Measurements from ENCODE around the gene RANBP6.

Gene RANBP6

GRCh38 chr9:5999443-6000101 lies 15.9 kb downstream of the RANBP6 start:
- Mint-ChIP-seq H3K27ac (no peak overlapping the region), H3K4me1 (peaks cover 32% of the 10 kb centered on the region), H3K4me3 (no peak overlapping the region), H3K9me3 (no peaks in the 10 kb centered on the region), H3K36me3 (ENCODE audit: low read depth) (peaks cover 5% of the 10 kb centered on the region), H3K27me3 (ENCODE audit: low read depth) (no peaks in the 10 kb centered on the region)
- TF ChIP-seq, protein P1, sequence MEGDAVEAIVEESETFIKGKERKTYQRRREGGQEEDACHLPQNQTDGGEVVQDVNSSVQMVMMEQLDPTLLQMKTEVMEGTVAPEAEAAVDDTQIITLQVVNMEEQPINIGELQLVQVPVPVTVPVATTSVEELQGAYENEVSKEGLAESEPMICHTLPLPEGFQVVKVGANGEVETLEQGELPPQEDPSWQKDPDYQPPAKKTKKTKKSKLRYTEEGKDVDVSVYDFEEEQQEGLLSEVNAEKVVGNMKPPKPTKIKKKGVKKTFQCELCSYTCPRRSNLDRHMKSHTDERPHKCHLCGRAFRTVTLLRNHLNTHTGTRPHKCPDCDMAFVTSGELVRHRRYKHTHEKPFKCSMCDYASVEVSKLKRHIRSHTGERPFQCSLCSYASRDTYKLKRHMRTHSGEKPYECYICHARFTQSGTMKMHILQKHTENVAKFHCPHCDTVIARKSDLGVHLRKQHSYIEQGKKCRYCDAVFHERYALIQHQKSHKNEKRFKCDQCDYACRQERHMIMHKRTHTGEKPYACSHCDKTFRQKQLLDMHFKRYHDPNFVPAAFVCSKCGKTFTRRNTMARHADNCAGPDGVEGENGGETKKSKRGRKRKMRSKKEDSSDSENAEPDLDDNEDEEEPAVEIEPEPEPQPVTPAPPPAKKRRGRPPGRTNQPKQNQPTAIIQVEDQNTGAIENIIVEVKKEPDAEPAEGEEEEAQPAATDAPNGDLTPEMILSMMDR (IDR thresholded peaks at IDR 0.05; ENCODE audit: unreplicated experiment in 3 of 3): no peak

GRCh38 chr9:5994493-5994892 lies 20.9 kb downstream of the RANBP6 start:
- Mint-ChIP-seq H3K27me3 (ENCODE audit: low read depth) (no peaks in the 10 kb centered on the region), H3K27ac (no peak overlapping the region), H3K36me3 (ENCODE audit: low read depth) (peaks cover 7% of the 10 kb centered on the region), H3K4me3 (no peak overlapping the region), H3K4me1 (peaks cover 12% of the 10 kb centered on the region), H3K9me3 (no peaks in the 10 kb centered on the region)
- TF ChIP-seq, protein P1 (IDR thresholded peaks at IDR 0.05; ENCODE audit: unreplicated experiment in 3 of 3): no peak

DNA sequence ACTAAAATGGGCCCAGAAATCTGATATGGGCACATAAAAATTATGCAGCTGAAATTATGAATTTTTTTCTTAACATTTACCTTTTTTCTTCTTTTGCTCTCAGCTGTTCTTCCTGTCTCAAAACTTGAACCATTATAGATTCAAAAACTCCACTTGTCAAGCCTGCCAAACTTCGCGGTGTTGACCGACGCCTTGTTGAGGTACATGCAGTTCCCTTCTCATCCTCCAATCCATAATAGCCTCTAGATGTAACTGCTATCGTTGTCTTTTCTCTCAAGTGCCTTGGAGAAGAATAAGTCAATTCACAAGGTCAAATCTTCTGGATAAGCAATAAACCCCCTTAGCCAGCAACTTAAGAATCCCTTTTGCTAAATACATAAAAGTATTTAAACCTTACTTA lies 27.2 kb downstream of the RANBP6 start:
- TF ChIP-seq, protein P1 (IDR thresholded peaks at IDR 0.05; ENCODE audit: unreplicated experiment in 3 of 3): no peak
- Mint-ChIP-seq H3K27me3 (ENCODE audit: low read depth) (no peaks in the 10 kb centered on the region), H3K4me1 (no peaks in the 10 kb centered on the region), H3K27ac (peak overlapping the region in 1 of 3 experiments; percentile 27), H3K4me3 (no peak overlapping the region), H3K9me3 (no peaks in the 10 kb centered on the region), H3K36me3 (ENCODE audit: low read depth) (peaks cover 41% of the 10 kb centered on the region)

GRCh38 chr9:5983042-5983441 lies 32.4 kb downstream of the RANBP6 start:
- Mint-ChIP-seq H3K27me3 (ENCODE audit: low read depth) (no peaks in the 10 kb centered on the region), H3K9me3 (no peaks in the 10 kb centered on the region), H3K36me3 (ENCODE audit: low read depth) (peaks cover 51% of the 10 kb centered on the region), H3K4me3 (no peak overlapping the region), H3K27ac (peak overlapping the region in 1 of 3 experiments; percentile 82), H3K4me1 (no peaks in the 10 kb centered on the region)
- TF ChIP-seq, protein P1 (IDR thresholded peaks at IDR 0.05; ENCODE audit: unreplicated experiment in 3 of 3): no peak

- peaks cover 49% of the 10 kb centered on the region for H3K36me3 Mint-ChIP-seq (ENCODE audit: low read depth)
- H3K27me3 Mint-ChIP-seq (ENCODE audit: low read depth): no peaks in the 10 kb centered on the region
- H3K4me3 Mint-ChIP-seq: no peak overlapping the region
- H3K27ac Mint-ChIP-seq: peak overlapping the region in 1 of 3 experiments; percentile 82
- no peaks in the 10 kb centered on the region for H3K9me3 Mint-ChIP-seq
- H3K4me1 Mint-ChIP-seq: no peaks in the 10 kb centered on the region
- TF ChIP-seq, protein P1 (IDR thresholded peaks at IDR 0.05; ENCODE audit: unreplicated experiment in 3 of 3): no peak
Measured at GRCh38 chr9:5982317-5982716, 33.1 kb downstream of the RANBP6 start.

DNA sequence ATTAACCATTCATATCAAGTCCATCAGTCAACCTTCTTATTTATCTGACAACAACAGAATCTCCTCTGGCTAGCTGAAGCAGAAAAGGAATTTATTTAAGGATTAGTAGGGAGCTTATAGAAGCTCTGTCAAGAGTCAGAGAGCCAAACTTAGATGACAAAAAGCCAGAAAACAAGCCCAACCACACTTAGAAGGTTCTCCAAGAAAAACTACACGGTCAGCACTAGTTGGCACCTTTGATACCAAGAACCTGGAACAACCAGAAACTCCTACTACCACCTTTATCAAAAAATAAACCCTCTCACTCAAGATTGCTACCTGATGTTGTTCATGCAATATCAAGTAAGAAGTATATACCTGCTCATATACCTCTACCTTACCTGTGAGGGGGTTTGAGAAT lies 36.9 kb downstream of the RANBP6 start:
- TF ChIP-seq, protein P1 (IDR thresholded peaks at IDR 0.05; ENCODE audit: unreplicated experiment in 3 of 3): no peak
- no peak overlapping the region for H3K4me3 Mint-ChIP-seq
- peaks cover 8% of the 10 kb centered on the region for H3K4me1 Mint-ChIP-seq
- peaks cover 15% of the 10 kb centered on the region for H3K9me3 Mint-ChIP-seq
- H3K27ac Mint-ChIP-seq: no peak overlapping the region
- H3K27me3 Mint-ChIP-seq (ENCODE audit: low read depth): no peaks in the 10 kb centered on the region
- H3K36me3 Mint-ChIP-seq (ENCODE audit: low read depth): peaks cover 62% of the 10 kb centered on the region

Data from nephron (organoid).